Fibroblast of skin of right quadriceps (primary cell): ENCODE results near the gene ZPBP2.
"Not testable (repeated sequence)": the region's sequence is repeated elsewhere in the genome, so short reads cannot be mapped to it uniquely, and the experiment has no call there.

Experiments used
- DNase-seq: peaks from one replicate; pipeline ENCODE4 v3.0.0-alpha.2; 2013

ZPBP2 gene

GRCh38 chr17:39867880-39868553 is at the start of gene ZPBP2:
TSS of gene ZPBP2 (plus strand) at chr17:39868202. CDS start at chr17:39868355, 153 bp downstream.
- DNase-seq: no peak

- no peak for DNase-seq
Observed at GRCh38 chr17:39818358-39819000, 49.5 kb upstream of the ZPBP2 start.

- DNase-seq: no peak
Observed at GRCh38 chr17:39820541-39820940, 47.5 kb upstream of the ZPBP2 start.

GRCh38 chr17:39820987-39821386 is 47.0 kb upstream of the ZPBP2 start:
- no peak for DNase-seq

- DNase-seq: no peak
Observed at GRCh38 chr17:39822051-39822451, 46.0 kb upstream of the ZPBP2 start.

- no peak for DNase-seq
Observed at GRCh38 chr17:39823407-39824054, 44.5 kb upstream of the ZPBP2 start.

GRCh38 chr17:39826334-39826733 is 41.7 kb upstream of the ZPBP2 start:
- DNase-seq: no peak

GRCh38 chr17:39828443-39828842 is 39.6 kb upstream of the ZPBP2 start:
- DNase-seq: no peak

GRCh38 chr17:39831588-39831987 is 36.4 kb upstream of the ZPBP2 start:
- DNase-seq: no peak

GRCh38 chr17:39834017-39834416 is 34.0 kb upstream of the ZPBP2 start:
- no peak for DNase-seq

GRCh38 chr17:39835038-39835786 is 32.8 kb upstream of the ZPBP2 start:
- no peak for DNase-seq

- no peak for DNase-seq
Observed at GRCh38 chr17:39836117-39836516, 31.9 kb upstream of the ZPBP2 start.

- DNase-seq: no peak
Observed at GRCh38 chr17:39838057-39838456, 29.9 kb upstream of the ZPBP2 start.

- DNase-seq: no peak
Observed at GRCh38 chr17:39838784-39839183, 29.2 kb upstream of the ZPBP2 start.

GRCh38 chr17:39841134-39841683 is 26.8 kb upstream of the ZPBP2 start:
- DNase-seq: no peak

- DNase-seq: no peak
Observed at GRCh38 chr17:39845052-39845846, 22.8 kb upstream of the ZPBP2 start.

GRCh38 chr17:39846205-39846604 is 21.8 kb upstream of the ZPBP2 start:
- DNase-seq: no peak

GRCh38 chr17:39848600-39848999 is 19.4 kb upstream of the ZPBP2 start:
- DNase-seq: no peak

GRCh38 chr17:39850186-39850585 is 17.8 kb upstream of the ZPBP2 start:
- not testable (repeated sequence) for DNase-seq

GRCh38 chr17:39852239-39852638 is 15.8 kb upstream of the ZPBP2 start:
- DNase-seq: no peak

GRCh38 chr17:39854909-39855308 is 13.1 kb upstream of the ZPBP2 start:
- no peak for DNase-seq
